OCI-LY3 (cell line): Measurements from ENCODE around the gene SLCO2A1.

Experiments
- CTCF ChIP-seq: fragments of 200-600, 300-600 bp; sonication (generic); IDR thresholded peaks from 2 replicates; pipeline ENCODE4 v1.5.1; 2014; ENCODE audit warnings: antibody characterized with exemption, low read length, low read depth
- EZH2phosphoT487 ChIP-seq: fragments of 200-600 bp; shearing (Covaris generic); IDR thresholded peaks from 2 replicates; pipeline ENCODE4 v1.6.1; 2018; ENCODE audit warnings: antibody characterized with exemption, mixed run types, low read depth

GRCh38 chr3:134059035-134059601, 29.4 kb upstream of the SLCO2A1 start:
- no peak for TF ChIP-seq CTCF
- no peak for TF ChIP-seq EZH2phosphoT487
